IMR-90 (cell line): ENCODE measurements around the gene WDR89.

ENCODE experiments used
- BHLHE40 ChIP-seq: fragments of 150-350 bp; IDR thresholded peaks from 2 replicates; pipeline ENCODE4 v1.6.1; 2016; ENCODE audit warnings: mild to moderate bottlenecking, low read depth, low read length
- CEBPB ChIP-seq: IDR thresholded peaks from 2 replicates; pipeline ENCODE4 v1.6.1; 2012; ENCODE audit warnings: low read depth, low read length, improper control_type of control experiment
- CHD1 ChIP-seq: IDR thresholded peaks from 2 replicates; pipeline ENCODE4 v1.6.1; 2012; ENCODE audit warnings: low read depth, low read length, improper control_type of control experiment
- MAFK ChIP-seq: IDR thresholded peaks from 2 replicates; pipeline ENCODE4 v1.6.1; 2012; ENCODE audit warnings: low read depth, low read length, improper control_type of control experiment
- MXI1 ChIP-seq: IDR thresholded peaks from 2 replicates; pipeline ENCODE4 v1.6.1; 2012; ENCODE audit warnings: low read depth, mild to moderate bottlenecking, low read length, moderate library complexity, borderline replicate concordance
- POLR2A ChIP-seq: IDR thresholded peaks from 2 replicates; pipeline ENCODE4 v1.6.1; 2012; ENCODE audit warnings: mild to moderate bottlenecking, low read depth, low read length
- RFX5 ChIP-seq: IDR thresholded peaks from 2 replicates; pipeline ENCODE4 v1.8.0; 2012; ENCODE audit warnings: low read depth, mild to moderate bottlenecking, low read length, moderate library complexity
- SMC3 ChIP-seq: fragments of 150-350 bp; IDR thresholded peaks from 2 replicates; pipeline ENCODE4 v1.6.1; 2016; ENCODE audit warnings: low read depth, mild to moderate bottlenecking, antibody characterized with exemption, low read length, moderate library complexity
- TF ChIP-seq, protein P1 (sequence below): conservative IDR thresholded peaks from 2 replicates; pipeline ENCODE4 v1.5.1; 2012; ENCODE audit warnings: mild to moderate bottlenecking, low read depth, low read length, improper control_type of control experiment

DNA sequence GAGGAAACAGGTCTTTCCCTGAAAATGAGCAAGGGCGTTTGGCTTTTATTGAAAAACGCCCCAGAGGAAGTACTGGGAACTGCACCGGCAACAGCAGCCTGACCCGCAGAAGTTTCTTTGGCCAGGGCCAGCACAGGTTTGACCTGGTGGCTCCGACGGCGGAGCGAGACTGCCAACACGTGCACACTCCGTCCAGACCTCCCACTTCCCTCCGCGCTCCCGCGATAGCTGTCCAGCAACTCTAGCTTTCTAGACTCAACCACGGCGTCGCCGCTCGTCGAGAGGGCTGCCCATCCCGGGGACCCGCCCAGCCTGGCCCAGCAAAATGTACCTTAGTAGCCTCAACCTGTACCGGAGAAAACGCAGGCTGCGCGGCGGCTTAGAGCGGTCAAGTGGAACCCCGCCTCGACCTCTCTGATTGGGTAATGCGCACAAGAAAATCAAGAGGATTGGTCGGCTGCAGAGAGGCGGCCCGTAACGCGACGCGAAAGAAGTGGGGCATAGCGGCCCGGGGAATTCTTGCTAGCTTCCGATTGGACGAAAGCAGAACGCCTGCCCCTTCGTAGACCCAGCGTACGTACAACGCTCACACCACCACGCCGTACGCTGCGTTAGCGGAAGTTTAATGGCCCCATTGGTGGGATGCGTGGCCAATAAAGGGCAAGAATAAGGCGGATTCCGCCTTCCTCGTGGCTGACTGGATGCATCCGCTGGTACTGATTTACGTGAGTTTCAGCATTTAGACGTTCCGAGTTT, at the start of gene WDR89:
- TF ChIP-seq POLR2A (peak; percentile 65; the same call in 1 of the 2 replicates), CHD1 (no peak), CEBPB (peak; percentile 69), MAFK (no peak), BHLHE40 (peak; percentile 92), RFX5 (peak; percentile 24; the same call in 1 of the 2 replicates), SMC3 (no peak), MXI1 (peak; percentile 88)
- TF ChIP-seq, protein P1, sequence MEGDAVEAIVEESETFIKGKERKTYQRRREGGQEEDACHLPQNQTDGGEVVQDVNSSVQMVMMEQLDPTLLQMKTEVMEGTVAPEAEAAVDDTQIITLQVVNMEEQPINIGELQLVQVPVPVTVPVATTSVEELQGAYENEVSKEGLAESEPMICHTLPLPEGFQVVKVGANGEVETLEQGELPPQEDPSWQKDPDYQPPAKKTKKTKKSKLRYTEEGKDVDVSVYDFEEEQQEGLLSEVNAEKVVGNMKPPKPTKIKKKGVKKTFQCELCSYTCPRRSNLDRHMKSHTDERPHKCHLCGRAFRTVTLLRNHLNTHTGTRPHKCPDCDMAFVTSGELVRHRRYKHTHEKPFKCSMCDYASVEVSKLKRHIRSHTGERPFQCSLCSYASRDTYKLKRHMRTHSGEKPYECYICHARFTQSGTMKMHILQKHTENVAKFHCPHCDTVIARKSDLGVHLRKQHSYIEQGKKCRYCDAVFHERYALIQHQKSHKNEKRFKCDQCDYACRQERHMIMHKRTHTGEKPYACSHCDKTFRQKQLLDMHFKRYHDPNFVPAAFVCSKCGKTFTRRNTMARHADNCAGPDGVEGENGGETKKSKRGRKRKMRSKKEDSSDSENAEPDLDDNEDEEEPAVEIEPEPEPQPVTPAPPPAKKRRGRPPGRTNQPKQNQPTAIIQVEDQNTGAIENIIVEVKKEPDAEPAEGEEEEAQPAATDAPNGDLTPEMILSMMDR, result peak; percentile 66
